WTC11 (cell line): ENCODE measurements around the gene IKZF2.

Experiments used
- ATF3 ChIP-seq: sonication (generic); formaldehyde crosslinking; conservative IDR thresholded peaks from 2 replicates; pipeline ENCODE4 v1.8.1; 2022; ENCODE audit warnings: mild to moderate bottlenecking, missing genetic modification reagents
- NFYB ChIP-seq: sonication (generic); formaldehyde crosslinking; conservative IDR thresholded peaks from 2 replicates; pipeline ENCODE4 v1.8.0; 2022; ENCODE audit warnings: low read depth, missing genetic modification reagents
- TF ChIP-seq, protein P1 (sequence below): sonication (generic); formaldehyde crosslinking; IDR thresholded peaks from 2 replicates; pipeline ENCODE4 v1.8.1; 2023; ENCODE audit warnings: mild to moderate bottlenecking, missing genetic modification reagents, borderline replicate concordance
- TF ChIP-seq, protein P2 (sequence below): sonication (generic); formaldehyde crosslinking; IDR thresholded peaks from 2 replicates; pipeline ENCODE4 v1.8.0; 2023; ENCODE audit warnings: missing genetic modification reagents
- TF ChIP-seq, protein P3 (sequence below): fragments of 200-600 bp; IDR thresholded peaks from 2 replicates; pipeline ENCODE4 v1.8.0; 2022; ENCODE audit warnings: antibody characterized with exemption

GRCh38 chr2:213001297-213001910 is 150.0 kb downstream of the IKZF2 start:
- TF ChIP-seq NFYB (CRISPR knock-in tag) (no peak), ATF3 (CRISPR knock-in tag) (no peak)
- TF ChIP-seq, protein P1, sequence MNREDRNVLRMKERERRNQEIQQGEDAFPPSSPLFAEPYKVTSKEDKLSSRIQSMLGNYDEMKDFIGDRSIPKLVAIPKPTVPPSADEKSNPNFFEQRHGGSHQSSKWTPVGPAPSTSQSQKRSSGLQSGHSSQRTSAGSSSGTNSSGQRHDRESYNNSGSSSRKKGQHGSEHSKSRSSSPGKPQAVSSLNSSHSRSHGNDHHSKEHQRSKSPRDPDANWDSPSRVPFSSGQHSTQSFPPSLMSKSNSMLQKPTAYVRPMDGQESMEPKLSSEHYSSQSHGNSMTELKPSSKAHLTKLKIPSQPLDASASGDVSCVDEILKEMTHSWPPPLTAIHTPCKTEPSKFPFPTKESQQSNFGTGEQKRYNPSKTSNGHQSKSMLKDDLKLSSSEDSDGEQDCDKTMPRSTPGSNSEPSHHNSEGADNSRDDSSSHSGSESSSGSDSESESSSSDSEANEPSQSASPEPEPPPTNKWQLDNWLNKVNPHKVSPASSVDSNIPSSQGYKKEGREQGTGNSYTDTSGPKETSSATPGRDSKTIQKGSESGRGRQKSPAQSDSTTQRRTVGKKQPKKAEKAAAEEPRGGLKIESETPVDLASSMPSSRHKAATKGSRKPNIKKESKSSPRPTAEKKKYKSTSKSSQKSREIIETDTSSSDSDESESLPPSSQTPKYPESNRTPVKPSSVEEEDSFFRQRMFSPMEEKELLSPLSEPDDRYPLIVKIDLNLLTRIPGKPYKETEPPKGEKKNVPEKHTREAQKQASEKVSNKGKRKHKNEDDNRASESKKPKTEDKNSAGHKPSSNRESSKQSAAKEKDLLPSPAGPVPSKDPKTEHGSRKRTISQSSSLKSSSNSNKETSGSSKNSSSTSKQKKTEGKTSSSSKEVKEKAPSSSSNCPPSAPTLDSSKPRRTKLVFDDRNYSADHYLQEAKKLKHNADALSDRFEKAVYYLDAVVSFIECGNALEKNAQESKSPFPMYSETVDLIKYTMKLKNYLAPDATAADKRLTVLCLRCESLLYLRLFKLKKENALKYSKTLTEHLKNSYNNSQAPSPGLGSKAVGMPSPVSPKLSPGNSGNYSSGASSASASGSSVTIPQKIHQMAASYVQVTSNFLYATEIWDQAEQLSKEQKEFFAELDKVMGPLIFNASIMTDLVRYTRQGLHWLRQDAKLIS (CRISPR knock-in tag) = no peak
- TF ChIP-seq, protein P2, sequence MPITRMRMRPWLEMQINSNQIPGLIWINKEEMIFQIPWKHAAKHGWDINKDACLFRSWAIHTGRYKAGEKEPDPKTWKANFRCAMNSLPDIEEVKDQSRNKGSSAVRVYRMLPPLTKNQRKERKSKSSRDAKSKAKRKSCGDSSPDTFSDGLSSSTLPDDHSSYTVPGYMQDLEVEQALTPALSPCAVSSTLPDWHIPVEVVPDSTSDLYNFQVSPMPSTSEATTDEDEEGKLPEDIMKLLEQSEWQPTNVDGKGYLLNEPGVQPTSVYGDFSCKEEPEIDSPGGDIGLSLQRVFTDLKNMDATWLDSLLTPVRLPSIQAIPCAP (CRISPR knock-in tag) = no peak
- TF ChIP-seq, protein P3, sequence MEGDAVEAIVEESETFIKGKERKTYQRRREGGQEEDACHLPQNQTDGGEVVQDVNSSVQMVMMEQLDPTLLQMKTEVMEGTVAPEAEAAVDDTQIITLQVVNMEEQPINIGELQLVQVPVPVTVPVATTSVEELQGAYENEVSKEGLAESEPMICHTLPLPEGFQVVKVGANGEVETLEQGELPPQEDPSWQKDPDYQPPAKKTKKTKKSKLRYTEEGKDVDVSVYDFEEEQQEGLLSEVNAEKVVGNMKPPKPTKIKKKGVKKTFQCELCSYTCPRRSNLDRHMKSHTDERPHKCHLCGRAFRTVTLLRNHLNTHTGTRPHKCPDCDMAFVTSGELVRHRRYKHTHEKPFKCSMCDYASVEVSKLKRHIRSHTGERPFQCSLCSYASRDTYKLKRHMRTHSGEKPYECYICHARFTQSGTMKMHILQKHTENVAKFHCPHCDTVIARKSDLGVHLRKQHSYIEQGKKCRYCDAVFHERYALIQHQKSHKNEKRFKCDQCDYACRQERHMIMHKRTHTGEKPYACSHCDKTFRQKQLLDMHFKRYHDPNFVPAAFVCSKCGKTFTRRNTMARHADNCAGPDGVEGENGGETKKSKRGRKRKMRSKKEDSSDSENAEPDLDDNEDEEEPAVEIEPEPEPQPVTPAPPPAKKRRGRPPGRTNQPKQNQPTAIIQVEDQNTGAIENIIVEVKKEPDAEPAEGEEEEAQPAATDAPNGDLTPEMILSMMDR = no peak
